Activated naive CD4-positive, alpha-beta T cell treated with anti-CD3 and anti-CD28 coated beads, Interleukin-2, amount 10 ng/mL, durations not matched to agents 7 days and 5 days (primary cell): ENCODE data around the gene PPP1R3D.
A peak's percentile ranks its signal among the peaks of the same experiment; 100 is the strongest.

ENCODE experiments used
- CTCF ChIA-PET: fragments of 350-600 bp; sonication (Branson Sonifier 250); formaldehyde crosslinking; loops from one replicate; lab custom pipeline; 2021; ENCODE audit warnings: antibody characterized with exemption; lab: Charles Lee
- DNase-seq: peaks from one replicate; pipeline ENCODE4 v3.0.0-alpha.2; 2020
- H3K27ac Mint-ChIP-seq: one replicate; pipeline ENCODE4 v1.8.0; 2021; ENCODE audit warnings: mild to moderate bottlenecking, moderate library complexity, mixed read lengths
- H3K27me3 Mint-ChIP-seq: one replicate; pipeline ENCODE4 v1.8.0; 2021; ENCODE audit warnings: mild to moderate bottlenecking, mixed read lengths
- H3K36me3 Mint-ChIP-seq: one replicate; pipeline ENCODE4 v1.8.0; 2021; ENCODE audit warnings: mixed read lengths
- H3K4me1 Mint-ChIP-seq: one replicate; pipeline ENCODE4 v1.8.0; 2021; ENCODE audit warnings: mixed read lengths
- H3K4me3 Mint-ChIP-seq: one replicate; pipeline ENCODE4 v1.8.0; 2021; ENCODE audit warnings: mild to moderate bottlenecking, moderate library complexity, mixed read lengths
- H3K9me3 Mint-ChIP-seq: one replicate; pipeline ENCODE4 v1.8.0; 2021; ENCODE audit warnings: mixed read lengths

Gene PPP1R3D

DNA sequence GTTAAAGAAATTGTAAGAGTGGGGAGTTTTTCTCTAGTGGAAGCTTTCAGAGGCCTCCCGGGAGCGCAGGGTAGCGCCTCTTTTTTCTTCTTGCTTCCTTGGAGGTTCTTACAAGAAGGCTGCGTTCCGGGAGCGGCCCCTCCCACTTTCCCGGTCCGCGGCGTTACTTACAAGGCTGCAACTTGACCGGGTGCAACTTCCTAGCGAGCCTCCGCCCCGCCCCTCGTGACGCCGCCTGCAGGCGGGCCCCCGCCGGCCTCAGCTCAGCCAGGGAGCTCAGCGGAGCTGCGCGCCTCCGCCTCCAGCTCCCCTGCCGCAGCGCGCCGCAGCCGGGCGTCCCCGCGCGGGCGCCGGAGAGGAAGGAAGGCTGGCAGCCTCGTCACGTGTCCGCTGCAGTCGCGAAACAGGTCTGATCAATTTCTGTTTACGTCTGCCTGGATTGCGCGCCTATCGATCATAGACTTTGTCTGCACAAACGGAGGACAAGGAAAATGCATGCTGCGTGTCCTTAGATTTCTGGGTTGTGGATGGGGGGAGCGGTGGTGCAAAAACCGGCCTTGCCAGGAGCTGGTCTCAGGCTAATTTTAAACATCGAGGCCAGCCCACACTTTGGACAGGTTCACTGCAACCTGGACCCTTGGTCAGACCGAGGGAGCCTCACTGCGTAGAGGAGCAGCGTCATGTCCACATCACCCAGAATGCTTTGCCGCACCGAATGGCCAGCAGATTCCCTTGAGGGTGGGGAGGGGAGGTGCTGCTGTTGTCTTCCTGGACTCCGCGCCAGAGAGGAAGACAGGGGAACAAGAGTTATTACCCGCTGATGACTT is at the start of gene PPP1R3D, which contains the start of gene FAM217B:
TSS of gene PPP1R3D (minus strand) at position 177 of the 827 bp plus-strand sequence. CDS start 374 bp downstream, outside the sequence.
TSS of gene FAM217B (plus strand) at position 261 of the 827 bp plus-strand sequence. CDS start 3,555 bp downstream, outside the sequence.
- H3K4me1 Mint-ChIP-seq, result peaks cover 43% of the 10 kb centered on the region
- peaks cover 27% of the 10 kb centered on the region for H3K36me3 Mint-ChIP-seq
- no peaks in the 10 kb centered on the region for H3K27me3 Mint-ChIP-seq
- peak; percentile 94 for DNase-seq
- H3K4me3 Mint-ChIP-seq, result peak within 1 kb of the TSS; percentile 94
- peak within 1 kb of the TSS; percentile 99 for H3K27ac Mint-ChIP-seq
- CTCF ChIA-PET, result interaction anchor here (1.5 to 1.8 kb wide), 3 partner anchors 9 to 117 kb away, joined by 4 to 5 read pairs (median 5); no protein-coding TSS in a partner anchor
- H3K9me3 Mint-ChIP-seq, result no peaks in the 10 kb centered on the region

- DNase-seq, result no peak
- H3K4me3 Mint-ChIP-seq, result no peak overlapping the region
- H3K27ac Mint-ChIP-seq, result no peak overlapping the region
- H3K27me3 Mint-ChIP-seq, result no peaks in the 10 kb centered on the region
- H3K4me1 Mint-ChIP-seq, result no peaks in the 10 kb centered on the region
- H3K9me3 Mint-ChIP-seq, result no peaks in the 10 kb centered on the region
- CTCF ChIA-PET, result interaction anchor here (0.7 kb wide), 1 partner anchor 767 kb away, joined by 3 read pairs; no protein-coding TSS in a partner anchor
- no peaks in the 10 kb centered on the region for H3K36me3 Mint-ChIP-seq
These were observed 48.0 kb upstream of the PPP1R3D start for GRCh38 chr20:59988141-59988540.

DNA sequence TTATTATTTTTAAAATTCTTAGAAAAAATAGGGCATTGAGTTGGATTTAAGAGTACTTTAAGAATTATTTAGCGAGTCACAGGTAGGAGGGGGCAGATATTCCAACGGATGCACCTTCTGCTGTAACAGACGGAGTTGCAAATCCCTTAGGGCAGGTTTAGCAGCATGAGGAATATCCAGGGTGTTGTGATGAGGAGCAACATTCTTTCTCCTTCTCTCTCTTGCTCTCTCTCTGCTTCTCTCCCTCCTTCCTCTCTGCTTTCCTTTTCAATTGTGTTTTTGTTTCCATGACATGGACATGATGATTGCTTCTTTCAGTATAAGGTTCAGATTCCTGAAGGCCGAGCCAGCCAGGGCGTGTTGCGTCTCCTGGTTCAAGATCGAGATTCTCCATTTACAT is 47.0 kb upstream of the PPP1R3D start:
- CTCF ChIA-PET, result no interaction called here
- Mint-ChIP-seq H3K9me3 (no peaks in the 10 kb centered on the region), H3K27ac (no peak overlapping the region), H3K4me3 (no peak overlapping the region), H3K36me3 (no peaks in the 10 kb centered on the region), H3K27me3 (no peaks in the 10 kb centered on the region), H3K4me1 (no peaks in the 10 kb centered on the region)
- no peak for DNase-seq

DNA sequence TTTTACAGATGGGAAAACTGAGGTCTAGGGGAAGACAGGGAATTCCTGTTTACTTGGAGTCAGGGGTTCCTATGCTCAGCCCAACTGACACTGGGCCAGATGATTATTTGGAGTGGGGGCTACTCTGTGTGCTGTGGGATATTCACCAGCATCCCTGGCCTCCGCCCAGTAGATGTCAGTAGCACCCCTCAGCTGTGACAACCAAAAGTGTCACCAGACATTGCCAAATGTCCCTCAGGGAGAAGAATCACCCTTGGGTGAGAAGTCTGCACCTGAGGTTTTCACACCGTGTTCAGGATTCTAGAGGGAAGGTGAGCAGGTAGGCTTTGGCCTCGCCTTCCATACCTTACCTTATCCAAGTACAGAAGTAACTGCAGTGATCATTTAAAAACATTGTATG is 45.8 kb upstream of the PPP1R3D start:
- Mint-ChIP-seq H3K9me3 (no peaks in the 10 kb centered on the region), H3K4me3 (no peak overlapping the region), H3K27me3 (no peaks in the 10 kb centered on the region), H3K27ac (no peak overlapping the region), H3K4me1 (no peaks in the 10 kb centered on the region), H3K36me3 (no peaks in the 10 kb centered on the region)
- DNase-seq, result peak; percentile 41
- CTCF ChIA-PET, result interaction anchor here (1.3 kb wide), 1 partner anchor 1243 kb away, joined by 3 read pairs; no protein-coding TSS in a partner anchor

DNA sequence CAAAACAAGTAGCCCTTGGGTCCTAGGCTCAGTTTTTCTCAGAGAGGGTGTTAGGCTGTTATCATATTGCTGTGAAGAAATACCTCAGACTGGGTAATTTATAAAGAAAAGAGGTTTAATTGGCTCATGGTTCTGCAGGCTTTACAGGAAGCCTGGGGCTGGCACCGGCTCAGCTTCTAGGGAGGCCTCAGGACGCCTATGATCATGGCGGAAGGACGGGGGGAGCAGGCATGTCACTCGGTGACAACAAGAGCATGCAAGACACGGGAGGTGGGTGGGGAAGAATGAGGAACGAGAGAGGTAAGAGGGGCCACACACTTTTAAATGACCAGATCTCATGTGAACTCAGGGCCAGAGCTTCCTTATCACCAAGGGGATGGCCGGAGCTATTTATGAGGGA is 45.1 kb upstream of the PPP1R3D start:
- no peaks in the 10 kb centered on the region for H3K27me3 Mint-ChIP-seq
- H3K27ac Mint-ChIP-seq, result no peak overlapping the region
- H3K36me3 Mint-ChIP-seq, result no peaks in the 10 kb centered on the region
- no peak for DNase-seq
- CTCF ChIA-PET, result interaction anchor here (1.3 kb wide), 1 partner anchor 1244 kb away, joined by 3 read pairs; no protein-coding TSS in a partner anchor
- no peaks in the 10 kb centered on the region for H3K9me3 Mint-ChIP-seq
- no peaks in the 10 kb centered on the region for H3K4me1 Mint-ChIP-seq
- H3K4me3 Mint-ChIP-seq, result no peak overlapping the region

DNA sequence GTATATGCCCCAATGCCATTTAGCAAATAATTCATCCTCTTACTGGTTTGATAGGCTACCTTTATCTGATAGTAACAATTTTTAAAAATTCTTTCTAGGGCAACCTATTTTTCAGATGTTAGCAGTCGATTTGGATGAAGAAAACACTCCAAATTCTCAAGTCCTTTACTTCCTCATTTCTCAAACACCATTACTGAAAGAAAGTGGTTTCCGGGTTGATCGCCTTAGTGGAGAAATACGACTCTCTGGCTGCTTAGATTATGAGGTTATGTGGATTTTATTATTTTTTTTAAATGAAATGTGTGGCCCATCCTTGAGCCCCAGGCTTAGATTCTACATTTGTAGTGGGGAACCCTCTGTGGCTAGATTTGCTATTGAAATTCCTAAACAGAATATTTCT is 44.4 kb upstream of the PPP1R3D start:
- DNase-seq, result no peak
- H3K4me1 Mint-ChIP-seq, result no peaks in the 10 kb centered on the region
- no peak overlapping the region for H3K27ac Mint-ChIP-seq
- H3K27me3 Mint-ChIP-seq, result no peaks in the 10 kb centered on the region
- H3K4me3 Mint-ChIP-seq, result no peak overlapping the region
- no peaks in the 10 kb centered on the region for H3K9me3 Mint-ChIP-seq
- H3K36me3 Mint-ChIP-seq, result no peaks in the 10 kb centered on the region
- CTCF ChIA-PET, result no interaction called here

GRCh38 chr20:59983076-59983475 is 43.0 kb upstream of the PPP1R3D start:
- no peaks in the 10 kb centered on the region for H3K9me3 Mint-ChIP-seq
- H3K36me3 Mint-ChIP-seq, result no peaks in the 10 kb centered on the region
- H3K4me1 Mint-ChIP-seq, result no peaks in the 10 kb centered on the region
- CTCF ChIA-PET, result no interaction called here
- H3K4me3 Mint-ChIP-seq, result no peak overlapping the region
- no peak overlapping the region for H3K27ac Mint-ChIP-seq
- no peaks in the 10 kb centered on the region for H3K27me3 Mint-ChIP-seq
- DNase-seq, result no peak

DNA sequence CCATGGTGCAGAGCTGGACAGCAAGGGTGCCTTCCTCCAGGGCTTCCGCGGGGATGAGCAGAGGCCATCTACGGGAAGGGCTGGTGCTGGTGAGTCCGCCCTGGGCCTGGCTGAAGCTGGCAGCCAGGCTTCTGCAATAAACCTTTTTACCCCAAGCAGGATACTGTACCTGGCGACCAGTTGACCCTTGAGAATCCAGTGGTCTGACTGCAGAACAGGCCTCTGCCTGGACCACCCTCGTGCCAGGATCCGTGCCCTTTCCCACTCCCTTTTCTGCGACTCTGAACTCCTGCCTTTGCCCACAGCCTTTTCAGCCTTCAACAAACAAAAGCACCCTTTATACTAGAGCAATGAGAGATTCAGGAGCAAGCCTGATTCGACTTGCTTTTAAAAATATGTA is 37.0 kb upstream of the PPP1R3D start:
- no peak overlapping the region for H3K4me3 Mint-ChIP-seq
- no peaks in the 10 kb centered on the region for H3K9me3 Mint-ChIP-seq
- no peaks in the 10 kb centered on the region for H3K27me3 Mint-ChIP-seq
- no peaks in the 10 kb centered on the region for H3K36me3 Mint-ChIP-seq
- H3K27ac Mint-ChIP-seq, result no peak overlapping the region
- DNase-seq, result no peak
- CTCF ChIA-PET, result no interaction called here
- no peaks in the 10 kb centered on the region for H3K4me1 Mint-ChIP-seq

DNA sequence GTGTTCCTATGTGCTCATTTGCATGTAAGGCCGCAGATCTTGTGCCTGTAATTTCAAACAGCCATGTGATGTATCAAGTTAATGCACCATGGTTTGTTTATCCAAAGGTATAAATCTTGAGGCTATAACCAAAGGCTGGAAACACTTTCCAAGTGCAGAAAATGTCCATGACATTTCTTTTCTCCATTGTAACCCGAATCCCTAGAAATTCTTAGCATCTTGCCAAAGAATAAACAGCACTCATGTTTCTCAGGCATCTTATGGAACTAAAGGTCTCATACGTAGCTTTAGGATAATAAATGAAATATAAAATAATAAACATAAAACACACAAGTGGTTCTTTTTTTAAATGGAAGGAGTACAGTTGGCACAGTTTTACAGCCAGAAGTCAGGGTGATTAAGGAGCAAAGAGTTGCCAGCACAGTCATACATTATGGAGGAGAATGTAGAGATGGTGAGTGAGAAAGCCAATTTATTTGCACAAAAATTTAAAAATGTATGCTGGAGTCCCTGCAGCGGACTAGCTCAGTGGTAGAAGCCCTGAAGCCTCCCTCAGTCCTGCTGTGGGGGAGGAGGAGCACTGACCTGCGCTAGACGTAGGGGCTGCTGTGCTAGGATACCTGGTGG is 36.2 kb upstream of the PPP1R3D start:
- Mint-ChIP-seq H3K4me3 (no peak overlapping the region), H3K27ac (no peak overlapping the region), H3K27me3 (no peaks in the 10 kb centered on the region), H3K36me3 (no peaks in the 10 kb centered on the region), H3K9me3 (no peaks in the 10 kb centered on the region), H3K4me1 (no peaks in the 10 kb centered on the region)
- DNase-seq, result no peak
- CTCF ChIA-PET, result no interaction called here

DNA sequence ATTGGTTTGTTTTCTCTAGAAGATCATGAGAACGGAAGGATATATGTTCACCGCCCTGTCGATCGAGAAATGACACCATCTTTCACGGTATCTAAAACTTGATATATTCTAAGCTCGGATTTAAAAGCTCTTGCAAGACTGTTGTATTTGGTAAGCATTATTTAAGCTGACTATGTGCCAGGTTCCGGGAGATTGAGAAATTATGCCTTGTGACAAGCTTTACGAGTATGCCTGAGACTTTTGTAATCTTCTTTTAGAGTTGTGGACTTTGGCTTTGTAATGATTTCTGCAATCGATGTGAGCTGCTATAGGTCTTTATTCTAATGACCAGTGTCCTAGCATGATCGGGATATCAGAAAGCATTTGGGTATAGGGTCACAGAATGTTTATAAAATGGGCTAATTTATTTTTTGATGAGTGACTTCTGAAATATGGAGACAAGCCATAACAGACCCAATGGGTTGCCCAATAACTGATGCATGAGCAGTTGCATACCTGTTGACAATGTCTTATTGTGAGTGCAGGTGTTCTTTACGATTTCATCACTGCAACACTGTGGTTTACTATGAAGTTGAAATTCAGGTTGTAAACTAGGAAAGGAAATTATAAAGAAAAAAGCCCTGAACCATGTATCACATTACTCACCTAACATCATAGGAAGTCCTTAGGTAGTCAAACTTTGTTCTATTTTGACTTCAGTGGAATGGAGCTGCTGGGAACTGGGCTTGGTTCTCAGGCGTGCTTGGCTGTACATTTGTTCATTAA is 32.1 kb upstream of the PPP1R3D start:
- CTCF ChIA-PET, result no interaction called here
- no peaks in the 10 kb centered on the region for H3K36me3 Mint-ChIP-seq
- no peaks in the 10 kb centered on the region for H3K9me3 Mint-ChIP-seq
- peaks cover 7% of the 10 kb centered on the region for H3K27me3 Mint-ChIP-seq
- DNase-seq, result no peak
- no peak overlapping the region for H3K27ac Mint-ChIP-seq
- H3K4me1 Mint-ChIP-seq, result no peaks in the 10 kb centered on the region
- no peak overlapping the region for H3K4me3 Mint-ChIP-seq

- CTCF ChIA-PET, result no interaction called here
- DNase-seq, result no peak
- no peaks in the 10 kb centered on the region for H3K36me3 Mint-ChIP-seq
These were observed 31.3 kb upstream of the PPP1R3D start for GRCh38 chr20:59971428-59971827.

GRCh38 chr20:59966428-59966827 is 26.3 kb upstream of the PPP1R3D start:
- Mint-ChIP-seq H3K4me3 (no peak overlapping the region), H3K27me3 (peaks cover 7% of the 10 kb centered on the region), H3K4me1 (no peaks in the 10 kb centered on the region), H3K9me3 (no peaks in the 10 kb centered on the region), H3K36me3 (no peaks in the 10 kb centered on the region), H3K27ac (no peak overlapping the region)
- no peak for DNase-seq
- CTCF ChIA-PET, result no interaction called here

More at GRCh38 chr20:59971428-59971827, 31.3 kb upstream of the PPP1R3D start:
- H3K4me1 Mint-ChIP-seq, result no peaks in the 10 kb centered on the region
- no peak overlapping the region for H3K4me3 Mint-ChIP-seq
- H3K27me3 Mint-ChIP-seq, result peaks cover 7% of the 10 kb centered on the region
- no peak overlapping the region for H3K27ac Mint-ChIP-seq
- H3K9me3 Mint-ChIP-seq, result no peaks in the 10 kb centered on the region

DNA sequence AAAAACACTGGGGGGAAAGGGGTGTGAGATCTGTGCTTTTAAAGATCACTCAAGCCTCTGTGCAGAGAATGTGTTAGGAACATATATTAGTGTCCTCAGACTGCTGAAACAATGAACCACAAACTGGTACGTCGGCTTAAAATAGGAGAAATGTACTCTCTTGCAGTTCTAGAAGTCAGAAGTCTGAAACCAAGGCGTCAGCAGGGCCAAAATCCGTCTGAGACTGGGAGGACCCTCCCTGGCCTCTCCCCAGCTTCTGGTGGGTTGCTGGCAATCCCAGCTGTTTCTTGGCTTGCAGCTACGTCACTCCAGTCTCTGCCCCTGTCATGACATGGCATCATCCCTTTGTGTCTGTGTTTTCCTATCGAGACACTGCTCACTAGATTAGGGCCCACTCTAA is 22.1 kb upstream of the PPP1R3D start:
- H3K27me3 Mint-ChIP-seq, result no peaks in the 10 kb centered on the region
- H3K27ac Mint-ChIP-seq, result no peak overlapping the region
- DNase-seq, result no peak
- H3K4me3 Mint-ChIP-seq, result no peak overlapping the region
- CTCF ChIA-PET, result interaction anchor here (1.1 kb wide), 1 partner anchor 248 kb away, joined by 4 read pairs; no protein-coding TSS in a partner anchor
- H3K4me1 Mint-ChIP-seq, result no peaks in the 10 kb centered on the region
- no peaks in the 10 kb centered on the region for H3K9me3 Mint-ChIP-seq
- no peaks in the 10 kb centered on the region for H3K36me3 Mint-ChIP-seq

DNA sequence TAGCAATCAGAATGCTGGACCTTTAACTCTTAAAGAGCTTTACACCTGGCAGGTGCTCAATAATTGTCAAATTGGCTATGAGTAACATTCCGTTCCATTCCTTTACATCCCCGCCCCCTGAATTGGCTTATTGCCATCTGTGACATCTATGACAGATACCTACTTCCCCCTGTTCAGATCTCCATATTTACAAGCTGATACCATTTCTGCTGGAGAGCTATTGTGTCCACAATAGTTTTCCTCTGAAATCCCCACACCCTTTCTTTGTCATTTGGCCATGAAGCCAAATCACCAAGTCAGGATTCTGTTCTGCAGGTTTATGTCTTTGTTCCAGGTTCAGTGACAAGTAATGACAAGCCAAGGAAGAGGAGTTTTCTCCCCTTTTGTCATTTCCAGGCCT is 21.3 kb upstream of the PPP1R3D start:
- H3K4me3 Mint-ChIP-seq, result no peak overlapping the region
- CTCF ChIA-PET, result no interaction called here
- no peaks in the 10 kb centered on the region for H3K27me3 Mint-ChIP-seq
- no peaks in the 10 kb centered on the region for H3K9me3 Mint-ChIP-seq
- no peaks in the 10 kb centered on the region for H3K4me1 Mint-ChIP-seq
- no peaks in the 10 kb centered on the region for H3K36me3 Mint-ChIP-seq
- H3K27ac Mint-ChIP-seq, result no peak overlapping the region
- no peak for DNase-seq
